HepG2 (cell line): ENCODE data around the gene RAD1. TPM values are rescaled to one million over a fixed set of nuclear protein-coding genes. Genes with fewer than 3 reads are reported as not detected.

ENCODE experiments used
- ATAC-seq: fragments of 200-7000 bp; cut with Tn5 transposase; 3 replicates; pipeline ENCODE4 v1.9.1; 2020; ENCODE audit warnings: mild to moderate bottlenecking, moderate library complexity
- BruUV-seq: library from RNA; stranded (reverse); fragments of 400-500 nt; replicated peaks from 2 replicates; lab custom pipeline; 2021; lab: Mats Ljungman, UMichigan
- CTCF ChIA-PET: fragments of 300-600 bp; formaldehyde crosslinking; extraction: SDS; loops from one replicate; lab custom pipeline; 2021; ENCODE audit warnings: low total read pairs, inconsistent platforms, low intra/inter-chr PET ratio; lab: Yijun Ruan, JAX
- POLR2A ChIA-PET: fragments of 350-600 bp; sonication (Branson Sonifier 250); formaldehyde crosslinking; loops from one replicate; lab custom pipeline; 2020; ENCODE audit warnings: antibody characterized with exemption, inconsistent platforms; lab: Yijun Ruan, JAX
- DNase-seq: peaks from one replicate; pipeline ENCODE4 v3.0.0-alpha.2; 2015; ENCODE audit warnings: low spot score
- FAIRE-seq: peaks from 3 replicates; lab custom pipeline; 2011; peaks lifted over from hg19 to GRCh38; lab: Jason Lieb, UNC
- H2AFZ ChIP-seq: one replicate; pipeline ENCODE4 v1.6.1; 2011; ENCODE audit warnings: low read length, inconsistent platforms
- H3K27ac ChIP-seq: fragments of 300-600 bp; 3 replicates; pipeline ENCODE4 v1.8.0; 2011; ENCODE audit warnings: mixed run types, mild to moderate bottlenecking, mixed read lengths, low read length, inconsistent platforms; ENCODE audit not compliant: insufficient read depth; ENCODE audit errors: extremely low read length
- H3K27me3 ChIP-seq, 2 experiments: fragments of 200-600 bp in 1 of 2; 2 replicates in 1 of 2; 3 replicates in 1 of 2; pipeline versions ENCODE4 v1.6.0 to v1.8.0; 2011; ENCODE audit warnings: low read length in 2 of 2, mild to moderate bottlenecking in 2 of 2, moderate library complexity in 2 of 2, inconsistent platforms in 1 of 2; ENCODE audit not compliant: insufficient read depth in 2 of 2, control insufficient read depth in 1 of 2
- H3K36me3 ChIP-seq, 2 experiments: fragments of 200-600 bp in 1 of 2; replicated peaks in 1 of 2; 2 replicates in 1 of 2; 3 replicates in 1 of 2; pipeline versions ENCODE4 v1.5.1 to v1.8.0; 2011; ENCODE audit warnings: low read length in 2 of 2, inconsistent platforms in 1 of 2; ENCODE audit not compliant: insufficient read depth in 2 of 2, control insufficient read depth in 1 of 2
- H3K4me1 ChIP-seq: 2 replicates; pipeline ENCODE4 v1.5.1; 2012; ENCODE audit warnings: low read length, inconsistent platforms; ENCODE audit not compliant: insufficient read depth
- H3K4me2 ChIP-seq: 2 replicates; pipeline ENCODE4 v1.6.0; 2011; ENCODE audit warnings: low read depth, low read length, inconsistent platforms
- H3K4me3 ChIP-seq, 3 experiments: fragments of 200-600 bp in 1 of 3; sonication (generic), shearing (Covaris generic) in 1 of 3; replicated peaks in 1 of 3; 2 replicates each; pipeline ENCODE4 v1.5.1; 2011 to 2016; ENCODE audit warnings: low read length in 3 of 3, inconsistent platforms in 2 of 3, low read depth in 2 of 3, mild to moderate bottlenecking in 2 of 3, control low read depth in 1 of 3, mixed read lengths in 1 of 3; ENCODE audit not compliant: insufficient read depth in 1 of 3
- H3K79me2 ChIP-seq: one replicate; pipeline ENCODE4 v1.6.1; 2011; ENCODE audit warnings: low read length, inconsistent platforms; ENCODE audit not compliant: insufficient read depth
- H3K9ac ChIP-seq: 2 replicates; pipeline ENCODE4 v1.6.0; 2011; ENCODE audit warnings: mild to moderate bottlenecking, low read depth, low read length, inconsistent platforms; ENCODE audit not compliant: insufficient read depth
- H3K9me3 ChIP-seq: 2 replicates; pipeline ENCODE4 v1.5.1; 2012; ENCODE audit warnings: mild to moderate bottlenecking, low read length
- H4K20me1 ChIP-seq: 2 replicates; pipeline ENCODE4 v1.6.0; 2011; ENCODE audit warnings: inconsistent platforms, mild to moderate bottlenecking, low read length, moderate library complexity; ENCODE audit not compliant: insufficient read depth
- AFF4 ChIP-seq: sonication (generic); formaldehyde crosslinking; IDR thresholded peaks from 2 replicates; pipeline ENCODE4 v1.4.0; 2020; ENCODE audit warnings: missing genetic modification reagents
- BORCS8-MEF2B ChIP-seq: sonication (generic); formaldehyde crosslinking; IDR thresholded peaks from 2 replicates; pipeline ENCODE4 v1.8.0; 2022; ENCODE audit warnings: mild to moderate bottlenecking, missing genetic modification reagents
- HNF4A ChIP-seq: sonication (generic); formaldehyde crosslinking; IDR thresholded peaks from 2 replicates; pipeline ENCODE4 v1.4.0; 2020; ENCODE audit warnings: missing genetic modification reagents
- MED13 ChIP-seq: sonication (generic); formaldehyde crosslinking; IDR thresholded peaks from 2 replicates; pipeline ENCODE4 v1.5.0; 2020; ENCODE audit warnings: missing genetic modification reagents
- ZKSCAN1 ChIP-seq: fragments of 150-350 bp; IDR thresholded peaks from 2 replicates; pipeline ENCODE4 v1.6.1; 2014; ENCODE audit warnings: low read length
- WGBS: methylation state at CpG from one replicate; pipeline ENCODE4 v1.1.6; 2017; ENCODE audit warnings: low lambda C conversion rate; 5-methylcytosine and 5-hydroxymethylcytosine counted together
- in situ Hi-C: cut with HindIII; loops from 2 replicates; pipeline ENCODE4 v1.10.0; 2017; ENCODE audit warnings: low pct_unique_long_range_greater_than_20kb; ENCODE audit not compliant: extremely low pct_ligation_motif_present
- intact Hi-C: fragments of 100-400 bp; cut with micrococcal nuclease; formaldehyde crosslinking; loops from one replicate; pipeline ENCODE4 v1.10.0; 2022; ENCODE audit not compliant: unreplicated experiment
- polyA plus RNA-seq, 8 experiments: library from polyadenylated mRNA; depleted of rRNA in 3 of 8; stranded (reverse) in 7 of 8; unstranded in 1 of 8; fragments of >200 nt; fragmentation: Illumina TruSeq in 4 of 8; extraction: Trizol in 4 of 8; gene quantifications; 2 replicates each; pipeline versions ENCODE4 v1.2.1 to v1.2.3, GENCODE V29; 2011 to 2016; ENCODE audit warnings: low read depth in 4 of 8, missing spikeins in 1 of 8, mixed read lengths in 1 of 8; ENCODE audit not compliant: insufficient read depth in 1 of 8
- total RNA-seq, 5 experiments: library from RNA; depleted of rRNA; stranded (reverse); fragments of >200 nt; fragmentation: Illumina TruSeq; extraction: Trizol; gene quantifications; 2 replicates each; pipeline ENCODE4 v1.2.3, GENCODE V29; 2016; ENCODE audit warnings: low read depth in 1 of 5

Gene RAD1
- total and polyA plus RNA-seq, 2 of the 13 experiments (the other 11 are each of a cell fraction or from before 2014, with no cell fraction given) = 14.7 to 39.1 TPM

GRCh38 chr5:34930870-34931269, 15.6 kb upstream of the RAD1 start:
- peaks cover 41% of the 10 kb centered on the region for H3K79me2 ChIP-seq
- H2AFZ ChIP-seq = no peak overlapping the region

More at GRCh38 chr5:34930870-34931269, 15.6 kb upstream of the RAD1 start:
- Histone ChIP-seq H3K4me2 (peak overlapping the region; percentile 77), H3K27ac (peak overlapping the region; percentile 92), H3K9ac (peak overlapping the region; percentile 94), H3K27me3 (no peaks in the 10 kb centered on the region; a peak in 1 of 5 replicates), H4K20me1 (no peaks in the 10 kb centered on the region), H3K36me3 (peaks cover 0 to 18% of the 10 kb centered on the region in 2 experiments; a peak in 2 of 5 replicates), H3K4me3 (peak overlapping the region; percentile 91 to 99 (median 96); a peak in 5 of 6 replicates), H3K4me1 (peaks cover 19% of the 10 kb centered on the region), H3K9me3 (no peaks in the 10 kb centered on the region)
- FAIRE-seq = no peak
- DNase-seq = no peak
- CTCF ChIA-PET = no interaction called here
- 38% methylated on average over 4 of the region's 4 CpGs for whole genome bisulfite sequencing
- ATAC-seq = no peak
- intact Hi-C loops = no loop called here
- TF ChIP-seq MED13 (CRISPR knock-in tag) = no peak
- no peak for TF ChIP-seq BORCS8-MEF2B (CRISPR knock-in tag)
- TF ChIP-seq HNF4A (CRISPR knock-in tag) = no peak
- TF ChIP-seq AFF4 (CRISPR knock-in tag) = no peak
- TF ChIP-seq ZKSCAN1 = no peak
- BruUV-seq = TSS peak; percentile 67
- in situ Hi-C loops = no loop called here
- POLR2A ChIA-PET = interaction anchor here (3.4 kb wide), 1 partner anchor 14 kb away, joined by 92 read pairs; the partner anchor contains the start of genes BRIX1 and RAD1
